Mesendoderm (in vitro differentiated cells): Measurements from ENCODE around the gene ARHGAP22.

ENCODE experiments used
- DNase-seq: peaks from one replicate; pipeline ENCODE4 v3.0.0; 2013
- H2AK5ac ChIP-seq: 2 replicates; pipeline ENCODE4 v1.6.1; 2013; ENCODE audit warnings: low read length, inconsistent platforms
- H2BK120ac ChIP-seq: 2 replicates; pipeline ENCODE4 v1.6.1; 2013; ENCODE audit warnings: low read depth, mild to moderate bottlenecking, low read length, moderate library complexity, mixed read lengths
- H2BK15ac ChIP-seq: replicated peaks from 2 replicates; pipeline ENCODE4 v1.6.1; 2013; ENCODE audit warnings: low read depth, mild to moderate bottlenecking, moderate library complexity
- H2BK5ac ChIP-seq: 2 replicates; pipeline ENCODE4 v1.6.1; 2013; ENCODE audit warnings: low read length, inconsistent platforms
- H3K18ac ChIP-seq: 2 replicates; pipeline ENCODE4 v1.6.1; 2013; ENCODE audit warnings: mild to moderate bottlenecking, low read length, mixed read lengths
- H3K23ac ChIP-seq: one replicate; pipeline ENCODE4 v1.6.1; 2013; ENCODE audit warnings: low read length
- H3K27ac ChIP-seq: 2 replicates; pipeline ENCODE4 v1.5.1; 2013; ENCODE audit warnings: low read depth, mild to moderate bottlenecking, inconsistent platforms, low read length, moderate library complexity
- H3K27me3 ChIP-seq: 2 replicates; pipeline ENCODE4 v1.6.1; 2013; ENCODE audit warnings: low read length, control low read depth, mild to moderate bottlenecking, inconsistent platforms; ENCODE audit not compliant: insufficient read depth, poor library complexity
- H3K36me3 ChIP-seq: 2 replicates; pipeline ENCODE4 v1.6.1; 2013; ENCODE audit warnings: low read length, inconsistent platforms; ENCODE audit not compliant: control insufficient read depth, insufficient read depth
- H3K4ac ChIP-seq: one replicate; pipeline ENCODE4 v1.6.1; 2013; ENCODE audit warnings: low read depth, mild to moderate bottlenecking, low read length, moderate library complexity
- H3K4me1 ChIP-seq: 2 replicates; pipeline ENCODE4 v1.6.1; 2013; ENCODE audit warnings: low read depth, low read length, inconsistent platforms; ENCODE audit not compliant: control insufficient read depth
- H3K4me2 ChIP-seq: 2 replicates; pipeline ENCODE4 v1.6.1; 2013; ENCODE audit warnings: low read length
- H3K4me3 ChIP-seq: 2 replicates; pipeline ENCODE4 v1.5.1; 2013; ENCODE audit warnings: mild to moderate bottlenecking, low read length
- H3K56ac ChIP-seq: one replicate; pipeline ENCODE4 v1.6.1; 2013; ENCODE audit warnings: low read length
- H3K79me1 ChIP-seq: 2 replicates; pipeline ENCODE4 v1.6.1; 2013; ENCODE audit warnings: low read length, inconsistent platforms
- H3K79me2 ChIP-seq: 2 replicates; pipeline ENCODE4 v1.6.1; 2013; ENCODE audit warnings: mild to moderate bottlenecking, low read length; ENCODE audit not compliant: control insufficient read depth, insufficient read depth
- H3K9ac ChIP-seq: 2 replicates; pipeline ENCODE4 v1.6.1; 2013; ENCODE audit warnings: low read length, inconsistent platforms
- H4K5ac ChIP-seq: one replicate; pipeline ENCODE4 v1.6.1; 2013; ENCODE audit warnings: low read length
- H4K8ac ChIP-seq: one replicate; pipeline ENCODE4 v1.6.1; 2013; ENCODE audit warnings: low read depth, mild to moderate bottlenecking, control low read depth, low read length, moderate library complexity
- WGBS: extraction: QIAGEN DNeasy Blood & Tissue Kit; methylation state at CpG from one replicate; pipeline ENCODE4 v1.1.7; 2013; ENCODE audit warnings: low lambda C conversion rate, missing lambda C conversion rate; ENCODE audit not compliant: insufficient coverage; ENCODE audit errors: extremely low coverage; 5-methylcytosine and 5-hydroxymethylcytosine counted together

ARHGAP22 gene

GRCh38 chr10:48442090-48442808 lies 162.6 kb downstream of the ARHGAP22 start:
- no peak overlapping the region for H2BK15ac ChIP-seq
- H3K4me2 ChIP-seq = no peak overlapping the region
- H3K36me3 ChIP-seq = no peaks in the 10 kb centered on the region
- no CpG with 5 or more reads among the region's 11 CpGs for WGBS
- no peaks in the 10 kb centered on the region for H3K27me3 ChIP-seq
- H2AK5ac ChIP-seq = no peak overlapping the region
- no peaks in the 10 kb centered on the region for H3K79me1 ChIP-seq
- H3K9ac ChIP-seq = no peak overlapping the region
- H3K56ac ChIP-seq = no peak overlapping the region
- H2BK5ac ChIP-seq = no peak overlapping the region
- H3K4ac ChIP-seq = no peak overlapping the region
- H3K23ac ChIP-seq = no peak overlapping the region
- no peak overlapping the region for H4K8ac ChIP-seq
- no peak overlapping the region for H3K27ac ChIP-seq
- H3K4me3 ChIP-seq = no peak overlapping the region
- no peak overlapping the region for H2BK120ac ChIP-seq
- H3K4me1 ChIP-seq = peaks cover 6% of the 10 kb centered on the region
- DNase-seq = no peak
- H3K18ac ChIP-seq = no peak overlapping the region
- no peaks in the 10 kb centered on the region for H3K79me2 ChIP-seq
- no peak overlapping the region for H4K5ac ChIP-seq

GRCh38 chr10:48440771-48441170 lies 164.1 kb downstream of the ARHGAP22 start:
- no peak overlapping the region for H3K23ac ChIP-seq
- H3K36me3 ChIP-seq = no peaks in the 10 kb centered on the region
- no peak overlapping the region for H4K5ac ChIP-seq
- no peak overlapping the region for H4K8ac ChIP-seq
- H3K4ac ChIP-seq = no peak overlapping the region
- no CpG with 5 or more reads among the region's 4 CpGs for WGBS
- H3K79me2 ChIP-seq = no peaks in the 10 kb centered on the region
- H2BK5ac ChIP-seq = no peak overlapping the region
- H3K27me3 ChIP-seq = no peaks in the 10 kb centered on the region
- H3K9ac ChIP-seq = no peak overlapping the region
- H3K4me1 ChIP-seq = peaks cover 6% of the 10 kb centered on the region
- no peak overlapping the region for H3K4me2 ChIP-seq
- no peak overlapping the region for H3K27ac ChIP-seq
- H3K79me1 ChIP-seq = no peaks in the 10 kb centered on the region
- no peak overlapping the region for H2BK120ac ChIP-seq
- no peak overlapping the region for H3K56ac ChIP-seq
- no peak overlapping the region for H3K4me3 ChIP-seq
- no peak for DNase-seq
- H2BK15ac ChIP-seq = no peak overlapping the region
- no peak overlapping the region for H3K18ac ChIP-seq
- no peak overlapping the region for H2AK5ac ChIP-seq

- no peaks in the 10 kb centered on the region for H3K27me3 ChIP-seq
- no peak overlapping the region for H3K23ac ChIP-seq
Measured at GRCh38 chr10:48439581-48440041, 165.3 kb downstream of the ARHGAP22 start.

GRCh38 chr10:48439031-48439430 lies 165.8 kb downstream of the ARHGAP22 start:
- no CpG with 5 or more reads among the region's 2 CpGs for WGBS
- Histone ChIP-seq H3K56ac (no peak overlapping the region), H3K4me2 (no peak overlapping the region), H3K23ac (no peak overlapping the region), H2BK120ac (no peak overlapping the region), H3K4me3 (no peak overlapping the region), H3K79me2 (no peaks in the 10 kb centered on the region), H2AK5ac (no peak overlapping the region), H3K4ac (no peak overlapping the region), H3K36me3 (no peaks in the 10 kb centered on the region), H4K5ac (no peak overlapping the region), H2BK5ac (no peak overlapping the region), H3K18ac (no peak overlapping the region), H3K27me3 (no peaks in the 10 kb centered on the region), H3K27ac (no peak overlapping the region), H3K4me1 (no peaks in the 10 kb centered on the region), H3K79me1 (no peaks in the 10 kb centered on the region), H4K8ac (no peak overlapping the region), H2BK15ac (no peak overlapping the region), H3K9ac (no peak overlapping the region)
- no peak for DNase-seq

More at GRCh38 chr10:48439581-48440041, 165.3 kb downstream of the ARHGAP22 start:
- H4K5ac ChIP-seq = no peak overlapping the region
- H3K4me2 ChIP-seq = no peak overlapping the region
- no peak overlapping the region for H2AK5ac ChIP-seq
- no peak overlapping the region for H3K9ac ChIP-seq
- no peak for DNase-seq
- no peak overlapping the region for H3K4me3 ChIP-seq
- H2BK15ac ChIP-seq = no peak overlapping the region
- no CpG with 5 or more reads among the region's 10 CpGs for WGBS
- H3K4ac ChIP-seq = no peak overlapping the region
- H3K36me3 ChIP-seq = no peaks in the 10 kb centered on the region
- no peaks in the 10 kb centered on the region for H3K79me2 ChIP-seq
- no peak overlapping the region for H2BK5ac ChIP-seq
- H3K56ac ChIP-seq = no peak overlapping the region
- no peak overlapping the region for H4K8ac ChIP-seq
- H3K79me1 ChIP-seq = no peaks in the 10 kb centered on the region
- no peak overlapping the region for H3K18ac ChIP-seq
- no peak overlapping the region for H3K27ac ChIP-seq
- no peak overlapping the region for H2BK120ac ChIP-seq
- peaks cover 2% of the 10 kb centered on the region for H3K4me1 ChIP-seq

GRCh38 chr10:48437546-48437945 lies 167.3 kb downstream of the ARHGAP22 start:
- Histone ChIP-seq H3K27ac (no peak overlapping the region), H3K79me2 (no peaks in the 10 kb centered on the region), H2BK5ac (no peak overlapping the region), H2BK15ac (no peak overlapping the region), H3K36me3 (no peaks in the 10 kb centered on the region), H4K8ac (no peak overlapping the region), H3K27me3 (no peaks in the 10 kb centered on the region), H3K4me3 (no peak overlapping the region), H3K79me1 (no peaks in the 10 kb centered on the region), H3K56ac (no peak overlapping the region), H3K4me2 (no peak overlapping the region), H3K23ac (no peak overlapping the region), H3K4me1 (no peaks in the 10 kb centered on the region), H4K5ac (no peak overlapping the region), H3K4ac (no peak overlapping the region), H2AK5ac (no peak overlapping the region), H2BK120ac (no peak overlapping the region), H3K18ac (no peak overlapping the region), H3K9ac (no peak overlapping the region)
- DNase-seq = no peak
- no CpG with 5 or more reads among the region's 3 CpGs for WGBS

- H3K4ac ChIP-seq = no peak overlapping the region
- H3K79me1 ChIP-seq = no peaks in the 10 kb centered on the region
- H3K18ac ChIP-seq = no peak overlapping the region
- H3K27me3 ChIP-seq = no peaks in the 10 kb centered on the region
- H3K4me3 ChIP-seq = no peak overlapping the region
- H2BK15ac ChIP-seq = no peak overlapping the region
- no peak overlapping the region for H3K4me2 ChIP-seq
- no peak overlapping the region for H2BK5ac ChIP-seq
- no peak overlapping the region for H3K9ac ChIP-seq
- no peak for DNase-seq
- no peak overlapping the region for H4K5ac ChIP-seq
- no peaks in the 10 kb centered on the region for H3K4me1 ChIP-seq
- H2BK120ac ChIP-seq = no peak overlapping the region
- H3K79me2 ChIP-seq = no peaks in the 10 kb centered on the region
- H2AK5ac ChIP-seq = no peak overlapping the region
- no peak overlapping the region for H3K27ac ChIP-seq
- no peak overlapping the region for H3K56ac ChIP-seq
- H3K23ac ChIP-seq = no peak overlapping the region
- H3K36me3 ChIP-seq = no peaks in the 10 kb centered on the region
- no peak overlapping the region for H4K8ac ChIP-seq
Measured at GRCh38 chr10:48431871-48432270, 173.0 kb downstream of the ARHGAP22 start.
